MCF 10A (cell line): ENCODE measurements around the gene ZNF275. TPM values are rescaled to one million over a fixed set of nuclear protein-coding genes. Genes with fewer than 3 reads are reported as not detected.

Experiments
- BruUV-seq: library from RNA; stranded (reverse); fragments of 400-500 nt; replicated peaks from 2 replicates; lab custom pipeline; 2021; lab: Mats Ljungman, UMichigan
- CTCF ChIA-PET: fragments of 300-600 bp; sonication (Branson Sonifier 250); formaldehyde crosslinking; extraction: SDS; loops from one replicate; lab custom pipeline; 2021; ENCODE audit warnings: antibody characterized with exemption, inconsistent platforms; lab: Yijun Ruan, JAX
- POLR2A ChIA-PET: fragments of 300-600, 350-650 bp; sonication (Branson Sonifier 250); formaldehyde crosslinking; extraction: SDS; loops from one replicate; lab custom pipeline; 2020; ENCODE audit warnings: antibody characterized with exemption, inconsistent platforms; lab: Yijun Ruan, JAX
- DNase-seq: peaks from one replicate; pipeline ENCODE4 v3.0.0-alpha.2; 2018; ENCODE audit not compliant: unreplicated experiment
- H3K27ac Mint-ChIP-seq: one replicate; pipeline ENCODE4 v1.8.0; 2022; ENCODE audit warnings: mild to moderate bottlenecking, low read depth, mixed read lengths; ENCODE audit not compliant: unreplicated experiment
- H3K27me3 Mint-ChIP-seq: one replicate; pipeline ENCODE4 v1.8.0; 2022; ENCODE audit warnings: mixed read lengths; ENCODE audit not compliant: insufficient read depth, unreplicated experiment
- H3K36me3 Mint-ChIP-seq: one replicate; pipeline ENCODE4 v1.8.0; 2022; ENCODE audit warnings: mild to moderate bottlenecking, moderate library complexity, mixed read lengths; ENCODE audit not compliant: insufficient read depth, unreplicated experiment
- H3K4me1 Mint-ChIP-seq: one replicate; pipeline ENCODE4 v1.8.0; 2022; ENCODE audit warnings: mixed read lengths; ENCODE audit not compliant: insufficient read depth, unreplicated experiment
- H3K4me3 Mint-ChIP-seq: one replicate; pipeline ENCODE4 v1.8.0; 2022; ENCODE audit warnings: mild to moderate bottlenecking, moderate library complexity, mixed read lengths; ENCODE audit not compliant: unreplicated experiment
- H3K9me3 Mint-ChIP-seq: one replicate; pipeline ENCODE4 v1.8.0; 2022; ENCODE audit warnings: mixed read lengths; ENCODE audit not compliant: unreplicated experiment
- CTCF ChIP-seq: fragments of 200-600 bp; IDR thresholded peaks from one replicate; pipeline ENCODE4 v1.8.0; 2022; ENCODE audit warnings: antibody characterized with exemption, mild to moderate bottlenecking; ENCODE audit not compliant: unreplicated experiment
- intact Hi-C: fragments of 100-400 bp; cut with micrococcal nuclease; formaldehyde crosslinking; loops from 2 replicates; pipeline ENCODE4 v1.14.1; 2022
- total RNA-seq: library from RNA; stranded (reverse); gene quantifications from 2 replicates; pipeline ENCODE4 v1.2.3, GENCODE V29; 2022

ZNF275 gene
- total RNA-seq, 1 experiment from 2014 or later = 10.7 TPM

- no peak for TF ChIP-seq CTCF
- H3K9me3 Mint-ChIP-seq = peaks cover 8% of the 10 kb centered on the region
- ChIA-PET CTCF (interaction anchor here (0.6 to 0.9 kb wide), 2 partner anchors 265 to 330 kb away, joined by 3 to 4 read pairs; no protein-coding TSS in a partner anchor), POLR2A (no interaction called here)
- H3K27ac Mint-ChIP-seq = no peak overlapping the region
- peaks cover 52% of the 10 kb centered on the region for H3K27me3 Mint-ChIP-seq
- H3K4me1 Mint-ChIP-seq = no peaks in the 10 kb centered on the region
- H3K36me3 Mint-ChIP-seq = no peaks in the 10 kb centered on the region
- no TSS peak for BruUV-seq
- no peak overlapping the region for H3K4me3 Mint-ChIP-seq
- no peak for DNase-seq
- intact Hi-C loops = no loop called here
Observed at GRCh38 chrX:153299855-153300254, 34.1 kb upstream of the ZNF275 start.

- no peaks in the 10 kb centered on the region for H3K4me1 Mint-ChIP-seq
- TF ChIP-seq CTCF = no peak
- CTCF ChIA-PET = interaction anchor here (0.6 kb wide), 1 partner anchor 91 kb away, joined by 3 read pairs; no protein-coding TSS in a partner anchor
- H3K36me3 Mint-ChIP-seq = no peaks in the 10 kb centered on the region
- peaks cover 55% of the 10 kb centered on the region for H3K27me3 Mint-ChIP-seq
- no peak for DNase-seq
- POLR2A ChIA-PET = no interaction called here
- peaks cover 7% of the 10 kb centered on the region for H3K9me3 Mint-ChIP-seq
- H3K4me3 Mint-ChIP-seq = no peak overlapping the region
- H3K27ac Mint-ChIP-seq = no peak overlapping the region
- intact Hi-C loops = no loop called here
- no TSS peak for BruUV-seq
Observed at GRCh38 chrX:153301746-153302145, 32.2 kb upstream of the ZNF275 start.

- intact Hi-C loops = no loop called here
- Mint-ChIP-seq H3K27me3 (peaks cover 55% of the 10 kb centered on the region), H3K4me1 (no peaks in the 10 kb centered on the region), H3K9me3 (peaks cover 7% of the 10 kb centered on the region), H3K4me3 (no peak overlapping the region), H3K27ac (no peak overlapping the region), H3K36me3 (no peaks in the 10 kb centered on the region)
- DNase-seq = no peak
- ChIA-PET POLR2A (no interaction called here), CTCF (no interaction called here)
- no peak for TF ChIP-seq CTCF
- BruUV-seq = no TSS peak
Observed at GRCh38 chrX:153302796-153303195, 31.2 kb upstream of the ZNF275 start.

DNA sequence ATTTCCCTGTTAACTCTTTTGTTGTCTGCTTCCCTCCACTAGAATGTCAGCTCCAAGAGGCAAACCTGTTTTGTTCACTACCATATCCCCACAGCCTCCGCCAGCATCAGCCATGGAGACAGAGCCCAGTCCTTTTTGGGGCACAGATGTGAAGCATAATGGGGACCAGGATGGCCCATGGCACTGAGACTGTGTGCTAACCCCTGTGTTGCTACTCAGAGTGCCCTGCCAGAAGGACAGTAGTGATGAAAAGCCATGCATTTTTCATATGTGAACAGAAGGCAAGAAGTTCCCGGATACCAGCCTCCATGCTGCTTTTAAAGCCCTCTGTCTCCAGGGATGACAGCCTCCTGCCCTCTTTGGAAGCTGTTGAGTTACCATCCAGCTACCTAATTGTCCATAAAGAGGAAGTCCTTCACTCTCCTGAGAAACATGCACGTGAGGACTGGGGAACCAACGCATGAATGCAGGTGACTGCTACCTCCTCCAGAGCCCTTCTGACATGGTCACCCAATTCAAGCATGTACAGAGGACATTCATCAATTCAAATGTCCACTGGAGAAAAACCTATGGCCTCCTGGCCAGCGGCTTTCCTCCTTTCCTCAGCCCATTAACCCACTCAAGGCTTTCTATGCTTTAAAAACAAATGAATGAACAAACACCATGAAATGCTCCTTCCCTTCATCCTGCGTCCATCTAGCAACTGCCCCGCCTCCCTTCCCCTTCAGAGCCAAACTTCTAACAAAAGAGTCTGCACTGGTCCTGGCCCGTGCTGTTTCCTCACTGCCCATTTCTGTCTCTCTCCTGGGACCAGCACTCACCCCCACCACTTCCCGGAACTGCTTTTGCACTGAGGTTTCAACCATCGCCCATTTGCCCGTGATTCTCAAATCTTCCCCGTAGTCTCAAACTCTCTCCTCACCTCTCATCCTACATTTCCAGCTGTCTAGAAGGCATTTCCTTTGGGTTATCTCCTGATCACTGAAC is 30.4 kb upstream of the ZNF275 start:
- Mint-ChIP-seq H3K36me3 (no peaks in the 10 kb centered on the region), H3K4me3 (no peak overlapping the region), H3K27ac (no peak overlapping the region), H3K27me3 (peaks cover 55% of the 10 kb centered on the region), H3K9me3 (peaks cover 7% of the 10 kb centered on the region), H3K4me1 (no peaks in the 10 kb centered on the region)
- CTCF ChIA-PET = interaction anchor here (0.7 kb wide), 1 partner anchor 66 kb away, joined by 3 read pairs; no protein-coding TSS in a partner anchor
- DNase-seq = no peak
- BruUV-seq = no TSS peak
- POLR2A ChIA-PET = no interaction called here
- intact Hi-C loops = no loop called here
- no peak for TF ChIP-seq CTCF
